SK-N-SH (cell line): Measurements from ENCODE around the gene SLC25A51. TPM values are rescaled to one million over a fixed set of nuclear protein-coding genes. Genes with fewer than 3 reads are reported as not detected.

ENCODE experiments used
- CTCF ChIA-PET: fragments of 300-600, 350-600 bp; formaldehyde crosslinking; extraction: SDS; loops from one replicate; lab custom pipeline; 2021; lab: Yijun Ruan, JAX
- POLR2A ChIA-PET: fragments of 350-600 bp; sonication (Branson Sonifier 250); formaldehyde crosslinking; extraction: SDS; loops from one replicate; lab custom pipeline; 2020; ENCODE audit warnings: antibody characterized with exemption, inconsistent platforms; lab: Yijun Ruan, JAX
- DNase-seq: peaks from one replicate; pipeline ENCODE4 v3.0.0; 2012
- H2AFZ ChIP-seq: fragments of 200-600 bp; sonication (generic); 2 replicates; pipeline ENCODE4 v1.8.1; 2016; ENCODE audit warnings: antibody characterized with exemption, mild to moderate bottlenecking, low read depth
- H3F3A ChIP-seq: fragments of 200-600 bp; sonication (generic); replicated peaks from 2 replicates; pipeline ENCODE3; 2016; ENCODE audit warnings: antibody characterized with exemption, mild to moderate bottlenecking; ENCODE audit not compliant: insufficient read depth
- H3K27ac ChIP-seq, 2 experiments: fragments of 200-500 bp in 1 of 2; fragments of 200-600 bp in 1 of 2; sonication (Bioruptor generic) in 1 of 2; sonication (generic), shearing (Covaris generic) in 1 of 2; 2 replicates each; pipeline versions ENCODE4 v1.5.1 to v1.6.1; 2014 to 2016; ENCODE audit warnings: low read depth in 2 of 2, inconsistent platforms in 1 of 2, low read length in 1 of 2, mild to moderate bottlenecking in 1 of 2, mixed read lengths in 1 of 2
- H3K27me3 ChIP-seq: fragments of 200-600 bp; sonication (generic), shearing (Covaris generic); 2 replicates; pipeline ENCODE4 v1.6.1; 2016; ENCODE audit warnings: mixed run types; ENCODE audit not compliant: insufficient read depth
- H3K36me3 ChIP-seq, 2 experiments: fragments of 200-500 bp in 1 of 2; fragments of 200-600 bp in 1 of 2; sonication (Bioruptor generic) in 1 of 2; sonication (generic) in 1 of 2; replicated peaks in 1 of 2; 2 replicates each; pipeline versions ENCODE3 to v1.5.1; 2014 to 2016; ENCODE audit warnings: low read length in 1 of 2, mild to moderate bottlenecking in 1 of 2; ENCODE audit not compliant: insufficient read depth in 2 of 2, control insufficient read depth in 1 of 2
- H3K4me1 ChIP-seq, 2 experiments: fragments of 200-500 bp in 1 of 2; fragments of 200-600 bp in 1 of 2; sonication (Bioruptor generic) in 1 of 2; sonication (generic), shearing (Covaris generic) in 1 of 2; 2 replicates each; pipeline versions ENCODE4 v1.5.1 to v1.6.1; 2014 to 2016; ENCODE audit warnings: low read depth in 1 of 2, low read length in 1 of 2, mixed run types in 1 of 2; ENCODE audit not compliant: insufficient read depth in 2 of 2, control insufficient read depth in 1 of 2
- H3K4me2 ChIP-seq: fragments of 200-600 bp; sonication (generic), shearing (Covaris generic); 2 replicates; pipeline ENCODE4 v1.6.1; 2017; ENCODE audit warnings: mixed run types
- H3K4me3 ChIP-seq, 2 experiments: fragments of 200-500 bp in 1 of 2; fragments of 200-600 bp in 1 of 2; sonication (Bioruptor generic) in 1 of 2; sonication (generic), shearing (Covaris generic) in 1 of 2; 2 replicates each; pipeline versions ENCODE4 v1.5.1 to v1.8.1; 2014 to 2016; ENCODE audit warnings: low read depth in 2 of 2, inconsistent platforms in 1 of 2, low read length in 1 of 2, mild to moderate bottlenecking in 1 of 2, mixed read lengths in 1 of 2, moderate library complexity in 1 of 2
- H3K79me2 ChIP-seq: fragments of 200-600 bp; sonication (generic); 2 replicates; pipeline ENCODE4 v1.8.1; 2017; ENCODE audit warnings: mild to moderate bottlenecking; ENCODE audit not compliant: insufficient read depth
- H3K9ac ChIP-seq: fragments of 200-600 bp; sonication (generic); 2 replicates; pipeline ENCODE4 v1.6.1; 2017; ENCODE audit warnings: mixed run types
- H3K9me2 ChIP-seq: fragments of 200-600 bp; sonication (generic); 2 replicates; pipeline ENCODE4 v1.6.1; 2017; ENCODE audit warnings: mixed run types
- H3K9me3 ChIP-seq: fragments of 200-600 bp; sonication (generic); 2 replicates; pipeline ENCODE4 v1.6.1; 2017; ENCODE audit warnings: mixed run types, mild to moderate bottlenecking, moderate library complexity
- H4K20me1 ChIP-seq: fragments of 200-600 bp; sonication (generic); 2 replicates; pipeline ENCODE4 v1.6.1; 2017; ENCODE audit warnings: mild to moderate bottlenecking, mixed run types; ENCODE audit not compliant: insufficient read depth
- ELF1 ChIP-seq: IDR thresholded peaks from 2 replicates; pipeline ENCODE4 v1.4.0; 2012
- EP300 ChIP-seq, 2 experiments: IDR thresholded peaks; 2 replicates each; pipeline versions ENCODE4 v1.4.0 to v1.6.1; 2012; ENCODE audit warnings: borderline replicate concordance in 1 of 2, low read depth in 1 of 2, low read length in 1 of 2
- FOXJ3 ChIP-seq: sonication (generic); formaldehyde crosslinking; IDR thresholded peaks from 2 replicates; pipeline ENCODE4 v1.5.1; 2020; ENCODE audit warnings: mild to moderate bottlenecking, missing genetic modification reagents
- GATA2 ChIP-seq: sonication (generic); formaldehyde crosslinking; IDR thresholded peaks from 2 replicates; pipeline ENCODE4 v1.5.0; 2020; ENCODE audit warnings: mild to moderate bottlenecking, missing genetic modification reagents
- MXI1 ChIP-seq: IDR thresholded peaks from 2 replicates; pipeline ENCODE4 v1.6.1; 2012; ENCODE audit warnings: mild to moderate bottlenecking, low read depth, low read length, improper control_type of control experiment
- NFIC ChIP-seq: IDR thresholded peaks from 2 replicates; pipeline ENCODE4 v1.4.0; 2012; ENCODE audit warnings: borderline replicate concordance
- POLR2AphosphoS5 ChIP-seq: IDR thresholded peaks from 2 replicates; pipeline ENCODE4 v1.6.1; 2012; ENCODE audit warnings: low read depth, low read length
- RFX5 ChIP-seq: IDR thresholded peaks from 2 replicates; pipeline ENCODE4 v1.6.1; 2012; ENCODE audit warnings: mild to moderate bottlenecking, improper control_type of control experiment, low read length
- SIN3A ChIP-seq: IDR thresholded peaks from 2 replicates; pipeline ENCODE4 v1.6.1; 2012; ENCODE audit warnings: low read depth, mild to moderate bottlenecking, low read length, moderate library complexity, borderline replicate concordance
- TCF12 ChIP-seq: IDR thresholded peaks from 2 replicates; pipeline ENCODE4 v1.4.0; 2012
- YY1 ChIP-seq: IDR thresholded peaks from 2 replicates; pipeline ENCODE4 v1.4.0; 2012; ENCODE audit warnings: low read depth, mild to moderate bottlenecking
- polyA plus RNA-seq, 3 experiments: library from polyadenylated mRNA; depleted of rRNA; stranded (reverse); fragments of >200 nt; gene quantifications; 2 replicates each; pipeline ENCODE4 v1.2.3, GENCODE V29; 2012
- TF ChIP-seq, protein P1 (sequence below): fragments of 150-350 bp; IDR thresholded peaks from 2 replicates; pipeline ENCODE4 v1.6.1; 2016; ENCODE audit warnings: mild to moderate bottlenecking, low read depth, low read length
- TF ChIP-seq, protein P2 (sequence below): fragments of 200-600 bp; sonication (generic); IDR thresholded peaks from 2 replicates; pipeline ENCODE4 v1.6.1; 2017; ENCODE audit warnings: antibody characterized with exemption, mild to moderate bottlenecking, moderate library complexity
- TF ChIP-seq, protein P3 (sequence below): IDR thresholded peaks from 2 replicates; pipeline ENCODE4 v1.4.0; 2012; ENCODE audit warnings: low read depth, borderline replicate concordance
- TF ChIP-seq, protein P4 (sequence below): IDR thresholded peaks from 2 replicates; pipeline ENCODE4; 2012
- TF ChIP-seq, protein P5 (sequence below): IDR thresholded peaks from 2 replicates; pipeline ENCODE4 v1.6.1; 2012; ENCODE audit warnings: mild to moderate bottlenecking, low read depth, low read length, moderate library complexity
- TF ChIP-seq, protein P6 (sequence below): IDR thresholded peaks from 2 replicates; pipeline ENCODE4 v1.4.0; 2012; ENCODE audit warnings: low read depth, borderline replicate concordance

The SLC25A51 gene
- polyA plus RNA-seq, 1 of the 3 experiments (the other 2 are of a cell fraction) = 13.3 TPM

DNA sequence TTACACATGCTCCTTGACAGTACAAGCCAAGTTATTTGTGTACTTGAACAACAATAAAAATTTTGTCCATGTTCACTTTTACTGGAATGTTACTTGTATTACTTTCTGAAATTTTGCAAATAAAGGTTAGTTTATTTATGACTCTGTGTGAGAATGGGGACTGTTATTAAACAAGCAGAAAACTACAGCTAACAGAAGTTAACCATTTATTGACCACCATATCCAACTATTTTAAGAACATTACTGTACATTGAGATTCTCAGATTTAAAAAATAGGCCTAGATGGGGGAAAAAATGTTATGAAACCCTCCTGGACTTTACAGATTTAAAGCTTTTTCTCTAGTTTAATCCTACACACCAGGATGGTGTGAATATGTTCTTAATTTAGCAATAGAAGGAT, 1.8 kb downstream of the SLC25A51 start:
- no peak overlapping the region for H3K4me3 ChIP-seq
- TF ChIP-seq GATA2 (CRISPR knock-in tag) (no peak), TCF12 (no peak), SIN3A (no peak), EP300 (IDR thresholded peaks at IDR 0.05; ENCODE audit: borderline replicate concordance in 1 of 2, low read depth in 1 of 2, low read length in 1 of 2) (no peak), MXI1 (no peak), FOXJ3 (no peak), YY1 (no peak), ELF1 (no peak), NFIC (no peak), RFX5 (no peak), POLR2AphosphoS5 (no peak)
- TF ChIP-seq, protein P1, sequence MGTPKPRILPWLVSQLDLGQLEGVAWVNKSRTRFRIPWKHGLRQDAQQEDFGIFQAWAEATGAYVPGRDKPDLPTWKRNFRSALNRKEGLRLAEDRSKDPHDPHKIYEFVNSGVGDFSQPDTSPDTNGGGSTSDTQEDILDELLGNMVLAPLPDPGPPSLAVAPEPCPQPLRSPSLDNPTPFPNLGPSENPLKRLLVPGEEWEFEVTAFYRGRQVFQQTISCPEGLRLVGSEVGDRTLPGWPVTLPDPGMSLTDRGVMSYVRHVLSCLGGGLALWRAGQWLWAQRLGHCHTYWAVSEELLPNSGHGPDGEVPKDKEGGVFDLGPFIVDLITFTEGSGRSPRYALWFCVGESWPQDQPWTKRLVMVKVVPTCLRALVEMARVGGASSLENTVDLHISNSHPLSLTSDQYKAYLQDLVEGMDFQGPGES = no peak
- TF ChIP-seq, protein P2, sequence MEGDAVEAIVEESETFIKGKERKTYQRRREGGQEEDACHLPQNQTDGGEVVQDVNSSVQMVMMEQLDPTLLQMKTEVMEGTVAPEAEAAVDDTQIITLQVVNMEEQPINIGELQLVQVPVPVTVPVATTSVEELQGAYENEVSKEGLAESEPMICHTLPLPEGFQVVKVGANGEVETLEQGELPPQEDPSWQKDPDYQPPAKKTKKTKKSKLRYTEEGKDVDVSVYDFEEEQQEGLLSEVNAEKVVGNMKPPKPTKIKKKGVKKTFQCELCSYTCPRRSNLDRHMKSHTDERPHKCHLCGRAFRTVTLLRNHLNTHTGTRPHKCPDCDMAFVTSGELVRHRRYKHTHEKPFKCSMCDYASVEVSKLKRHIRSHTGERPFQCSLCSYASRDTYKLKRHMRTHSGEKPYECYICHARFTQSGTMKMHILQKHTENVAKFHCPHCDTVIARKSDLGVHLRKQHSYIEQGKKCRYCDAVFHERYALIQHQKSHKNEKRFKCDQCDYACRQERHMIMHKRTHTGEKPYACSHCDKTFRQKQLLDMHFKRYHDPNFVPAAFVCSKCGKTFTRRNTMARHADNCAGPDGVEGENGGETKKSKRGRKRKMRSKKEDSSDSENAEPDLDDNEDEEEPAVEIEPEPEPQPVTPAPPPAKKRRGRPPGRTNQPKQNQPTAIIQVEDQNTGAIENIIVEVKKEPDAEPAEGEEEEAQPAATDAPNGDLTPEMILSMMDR = no peak
- TF ChIP-seq, protein P3, sequence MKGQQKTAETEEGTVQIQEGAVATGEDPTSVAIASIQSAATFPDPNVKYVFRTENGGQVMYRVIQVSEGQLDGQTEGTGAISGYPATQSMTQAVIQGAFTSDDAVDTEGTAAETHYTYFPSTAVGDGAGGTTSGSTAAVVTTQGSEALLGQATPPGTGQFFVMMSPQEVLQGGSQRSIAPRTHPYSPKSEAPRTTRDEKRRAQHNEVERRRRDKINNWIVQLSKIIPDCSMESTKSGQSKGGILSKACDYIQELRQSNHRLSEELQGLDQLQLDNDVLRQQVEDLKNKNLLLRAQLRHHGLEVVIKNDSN = no peak
- TF ChIP-seq, protein P4, sequence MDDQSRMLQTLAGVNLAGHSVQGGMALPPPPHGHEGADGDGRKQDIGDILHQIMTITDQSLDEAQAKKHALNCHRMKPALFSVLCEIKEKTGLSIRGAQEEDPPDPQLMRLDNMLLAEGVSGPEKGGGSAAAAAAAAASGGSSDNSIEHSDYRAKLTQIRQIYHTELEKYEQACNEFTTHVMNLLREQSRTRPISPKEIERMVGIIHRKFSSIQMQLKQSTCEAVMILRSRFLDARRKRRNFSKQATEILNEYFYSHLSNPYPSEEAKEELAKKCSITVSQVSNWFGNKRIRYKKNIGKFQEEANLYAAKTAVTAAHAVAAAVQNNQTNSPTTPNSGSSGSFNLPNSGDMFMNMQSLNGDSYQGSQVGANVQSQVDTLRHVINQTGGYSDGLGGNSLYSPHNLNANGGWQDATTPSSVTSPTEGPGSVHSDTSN = no peak
- TF ChIP-seq, protein P5, sequence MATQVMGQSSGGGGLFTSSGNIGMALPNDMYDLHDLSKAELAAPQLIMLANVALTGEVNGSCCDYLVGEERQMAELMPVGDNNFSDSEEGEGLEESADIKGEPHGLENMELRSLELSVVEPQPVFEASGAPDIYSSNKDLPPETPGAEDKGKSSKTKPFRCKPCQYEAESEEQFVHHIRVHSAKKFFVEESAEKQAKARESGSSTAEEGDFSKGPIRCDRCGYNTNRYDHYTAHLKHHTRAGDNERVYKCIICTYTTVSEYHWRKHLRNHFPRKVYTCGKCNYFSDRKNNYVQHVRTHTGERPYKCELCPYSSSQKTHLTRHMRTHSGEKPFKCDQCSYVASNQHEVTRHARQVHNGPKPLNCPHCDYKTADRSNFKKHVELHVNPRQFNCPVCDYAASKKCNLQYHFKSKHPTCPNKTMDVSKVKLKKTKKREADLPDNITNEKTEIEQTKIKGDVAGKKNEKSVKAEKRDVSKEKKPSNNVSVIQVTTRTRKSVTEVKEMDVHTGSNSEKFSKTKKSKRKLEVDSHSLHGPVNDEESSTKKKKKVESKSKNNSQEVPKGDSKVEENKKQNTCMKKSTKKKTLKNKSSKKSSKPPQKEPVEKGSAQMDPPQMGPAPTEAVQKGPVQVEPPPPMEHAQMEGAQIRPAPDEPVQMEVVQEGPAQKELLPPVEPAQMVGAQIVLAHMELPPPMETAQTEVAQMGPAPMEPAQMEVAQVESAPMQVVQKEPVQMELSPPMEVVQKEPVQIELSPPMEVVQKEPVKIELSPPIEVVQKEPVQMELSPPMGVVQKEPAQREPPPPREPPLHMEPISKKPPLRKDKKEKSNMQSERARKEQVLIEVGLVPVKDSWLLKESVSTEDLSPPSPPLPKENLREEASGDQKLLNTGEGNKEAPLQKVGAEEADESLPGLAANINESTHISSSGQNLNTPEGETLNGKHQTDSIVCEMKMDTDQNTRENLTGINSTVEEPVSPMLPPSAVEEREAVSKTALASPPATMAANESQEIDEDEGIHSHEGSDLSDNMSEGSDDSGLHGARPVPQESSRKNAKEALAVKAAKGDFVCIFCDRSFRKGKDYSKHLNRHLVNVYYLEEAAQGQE = no peak
- TF ChIP-seq, protein P6, sequence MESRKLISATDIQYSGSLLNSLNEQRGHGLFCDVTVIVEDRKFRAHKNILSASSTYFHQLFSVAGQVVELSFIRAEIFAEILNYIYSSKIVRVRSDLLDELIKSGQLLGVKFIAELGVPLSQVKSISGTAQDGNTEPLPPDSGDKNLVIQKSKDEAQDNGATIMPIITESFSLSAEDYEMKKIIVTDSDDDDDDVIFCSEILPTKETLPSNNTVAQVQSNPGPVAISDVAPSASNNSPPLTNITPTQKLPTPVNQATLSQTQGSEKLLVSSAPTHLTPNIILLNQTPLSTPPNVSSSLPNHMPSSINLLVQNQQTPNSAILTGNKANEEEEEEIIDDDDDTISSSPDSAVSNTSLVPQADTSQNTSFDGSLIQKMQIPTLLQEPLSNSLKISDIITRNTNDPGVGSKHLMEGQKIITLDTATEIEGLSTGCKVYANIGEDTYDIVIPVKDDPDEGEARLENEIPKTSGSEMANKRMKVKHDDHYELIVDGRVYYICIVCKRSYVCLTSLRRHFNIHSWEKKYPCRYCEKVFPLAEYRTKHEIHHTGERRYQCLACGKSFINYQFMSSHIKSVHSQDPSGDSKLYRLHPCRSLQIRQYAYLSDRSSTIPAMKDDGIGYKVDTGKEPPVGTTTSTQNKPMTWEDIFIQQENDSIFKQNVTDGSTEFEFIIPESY = no peak
- TF ChIP-seq, all 33 proteins: peak for 0

More for the DNA sequence above, 1.8 kb downstream of the SLC25A51 start:
- H3K79me2 ChIP-seq = peaks cover 51% of the 10 kb centered on the region
- no peak overlapping the region for H3K27ac ChIP-seq
- peaks cover 5% of the 10 kb centered on the region for H3F3A ChIP-seq
- H3K9me3 ChIP-seq = no peaks in the 10 kb centered on the region
- peak overlapping the region; percentile 82 for H3K4me2 ChIP-seq
- H4K20me1 ChIP-seq = no peaks in the 10 kb centered on the region
- H3K27me3 ChIP-seq = no peaks in the 10 kb centered on the region
- peaks cover 3 to 9% of the 10 kb centered on the region in 2 experiments for H3K36me3 ChIP-seq
- no peak overlapping the region for H2AFZ ChIP-seq
- CTCF ChIA-PET = interaction anchor here (0.8 to 5.0 kb wide), 2 partner anchors 12 to 189 kb away, joined by 3 to 31 read pairs; no protein-coding TSS in a partner anchor
- no peak for DNase-seq
- no peak overlapping the region for H3K9ac ChIP-seq
- peaks cover 4 to 22% of the 10 kb centered on the region in 2 experiments; a peak in 3 of 4 replicates for H3K4me1 ChIP-seq
- H3K9me2 ChIP-seq = no peaks in the 10 kb centered on the region
- POLR2A ChIA-PET = no interaction called here
